ENCODE measurements around the gene C1orf116. TPM values are rescaled to one million over a fixed set of nuclear protein-coding genes. Genes with fewer than 3 reads are reported as not detected.

Gene C1orf116
- total RNA-seq, 1 experiment from 2014 or later = not detected

DNA sequence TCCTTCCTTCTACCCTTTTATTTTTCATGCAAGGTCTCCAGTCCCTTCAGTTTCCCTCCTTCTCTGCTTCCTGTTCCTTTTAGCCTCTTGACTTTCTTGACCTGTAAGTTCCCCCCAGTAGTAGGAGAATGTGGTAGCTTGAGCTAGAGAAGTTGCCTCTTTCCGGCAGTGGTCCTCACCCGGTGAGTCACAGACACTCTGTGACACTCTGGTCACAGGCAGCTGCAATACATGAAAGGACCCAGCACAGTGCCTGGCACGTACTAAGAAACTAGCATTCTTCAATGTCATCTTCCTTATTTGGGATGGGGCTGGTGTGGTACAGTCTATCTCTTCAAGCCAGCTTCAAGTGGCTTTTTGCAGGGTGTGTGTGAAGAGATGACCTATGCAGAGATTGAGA is 36.5 kb upstream of the C1orf116 start:
- peaks cover 4% of the 10 kb centered on the region; the same call in 1 of the 2 replicates for H3K27me3 ChIP-seq
- no peak overlapping the region for H3K27ac ChIP-seq

DNA sequence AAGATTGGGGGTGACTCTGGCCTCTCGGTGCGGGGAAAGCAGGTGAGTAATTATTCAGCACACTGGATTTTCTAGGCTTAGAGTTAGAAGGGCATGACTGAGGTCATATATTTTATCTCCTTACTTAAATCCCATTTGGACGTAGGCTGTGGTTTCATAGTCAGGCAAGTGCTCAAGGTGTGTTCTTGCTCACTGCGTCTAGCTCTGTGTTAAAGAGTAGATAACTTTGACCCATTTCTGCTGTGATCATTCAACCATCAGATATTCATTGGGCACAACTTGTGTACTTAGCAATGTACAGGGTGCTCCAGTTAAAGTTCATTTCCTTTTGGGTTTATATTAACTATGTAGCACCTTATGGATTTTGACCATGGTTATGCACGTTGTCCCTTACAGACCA is 35.1 kb upstream of the C1orf116 start:
- Histone ChIP-seq H3K4me1 (no peaks in the 10 kb centered on the region), H3K4me3 (no peak overlapping the region), H3K36me3 (no peaks in the 10 kb centered on the region), H3K9me3 (replicated peaks) (no peaks in the 10 kb centered on the region), H3K27me3 (peaks cover 4% of the 10 kb centered on the region; the same call in 1 of the 2 replicates), H3K27ac (no peak overlapping the region)
- DNase-seq = no peak

More for the DNA sequence above, 36.5 kb upstream of the C1orf116 start:
- no peak for DNase-seq
- no peak overlapping the region for H3K4me3 ChIP-seq
- no peaks in the 10 kb centered on the region for H3K4me1 ChIP-seq
- H3K36me3 ChIP-seq = no peaks in the 10 kb centered on the region
- no peaks in the 10 kb centered on the region for H3K9me3 ChIP-seq (replicated peaks)

DNA sequence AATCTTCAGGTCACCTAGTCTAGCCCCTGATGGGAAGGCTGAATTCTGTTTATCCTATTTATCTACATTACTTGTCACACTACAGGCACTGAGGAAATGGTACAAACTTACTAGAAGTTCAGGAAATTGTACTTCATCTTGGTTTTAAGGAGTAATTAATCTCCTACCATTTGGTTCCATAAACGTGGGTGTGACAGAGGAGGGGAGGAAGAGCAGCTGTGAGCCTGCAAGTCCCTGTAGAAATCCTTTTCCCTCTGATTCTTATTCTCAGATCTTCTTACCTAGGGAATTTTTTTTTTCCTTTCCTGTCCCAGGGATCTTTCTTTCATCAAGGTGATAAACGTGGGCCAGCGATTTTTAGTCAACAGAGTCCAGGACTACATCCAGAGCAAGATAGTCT is 34.6 kb upstream of the C1orf116 start:
- no peaks in the 10 kb centered on the region for H3K9me3 ChIP-seq (replicated peaks)
- H3K4me1 ChIP-seq = no peaks in the 10 kb centered on the region
- no peaks in the 10 kb centered on the region for H3K36me3 ChIP-seq
- no peak overlapping the region for H3K27ac ChIP-seq
- DNase-seq = no peak
- no peak overlapping the region for H3K4me3 ChIP-seq
- H3K27me3 ChIP-seq = peaks cover 4% of the 10 kb centered on the region; the same call in 1 of the 2 replicates

DNA sequence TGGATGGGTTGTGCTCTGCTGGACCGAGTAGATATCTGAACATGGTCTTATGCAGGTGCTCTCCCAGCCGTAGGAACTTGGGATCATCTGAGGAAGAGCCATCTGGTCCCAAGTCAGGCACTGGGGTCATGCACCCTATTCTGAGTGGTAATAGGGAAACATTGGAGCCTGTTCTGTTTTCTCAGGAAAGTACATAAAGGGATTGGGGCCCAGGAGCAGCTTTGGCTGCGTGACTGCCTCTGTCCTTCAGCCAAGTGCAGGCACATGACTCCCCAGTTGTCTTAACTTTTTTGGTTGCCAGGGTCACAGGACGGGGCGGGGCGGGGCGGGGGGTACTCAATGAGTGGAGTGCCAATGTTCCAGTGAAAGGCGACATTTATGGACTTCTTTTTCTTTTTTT is 32.0 kb upstream of the C1orf116 start:
- Histone ChIP-seq H3K4me1 (no peaks in the 10 kb centered on the region; the same call in 1 of the 2 replicates), H3K27me3 (peaks cover 4% of the 10 kb centered on the region; the same call in 1 of the 2 replicates), H3K4me3 (no peak overlapping the region), H3K36me3 (no peaks in the 10 kb centered on the region), H3K27ac (no peak overlapping the region), H3K9me3 (replicated peaks) (no peaks in the 10 kb centered on the region)
- no peak for DNase-seq

DNA sequence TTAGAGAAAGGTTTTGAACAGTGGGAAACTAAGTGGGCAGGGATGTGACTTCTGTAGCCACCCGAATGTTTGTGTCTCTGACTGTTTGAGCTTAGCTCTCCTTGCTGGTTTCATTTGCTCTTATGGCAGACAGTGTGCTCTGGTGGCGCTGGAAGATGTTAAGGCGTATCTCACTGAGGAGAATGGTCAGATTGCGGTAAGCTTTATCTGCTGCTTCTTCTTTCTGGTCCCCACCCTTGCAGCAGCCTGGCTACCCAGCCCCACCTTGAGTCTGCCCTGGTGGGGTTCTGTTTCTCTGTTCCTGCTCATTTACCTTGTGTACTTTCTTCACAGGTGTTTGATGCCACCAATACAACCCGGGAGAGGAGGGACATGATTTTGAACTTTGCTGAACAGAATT is 30.5 kb upstream of the C1orf116 start:
- Histone ChIP-seq H3K9me3 (replicated peaks) (no peaks in the 10 kb centered on the region), H3K4me3 (no peak overlapping the region), H3K4me1 (no peaks in the 10 kb centered on the region; the same call in 1 of the 2 replicates), H3K27ac (no peak overlapping the region), H3K36me3 (no peaks in the 10 kb centered on the region), H3K27me3 (peaks cover 4% of the 10 kb centered on the region; the same call in 1 of the 2 replicates)
- DNase-seq = no peak

DNA sequence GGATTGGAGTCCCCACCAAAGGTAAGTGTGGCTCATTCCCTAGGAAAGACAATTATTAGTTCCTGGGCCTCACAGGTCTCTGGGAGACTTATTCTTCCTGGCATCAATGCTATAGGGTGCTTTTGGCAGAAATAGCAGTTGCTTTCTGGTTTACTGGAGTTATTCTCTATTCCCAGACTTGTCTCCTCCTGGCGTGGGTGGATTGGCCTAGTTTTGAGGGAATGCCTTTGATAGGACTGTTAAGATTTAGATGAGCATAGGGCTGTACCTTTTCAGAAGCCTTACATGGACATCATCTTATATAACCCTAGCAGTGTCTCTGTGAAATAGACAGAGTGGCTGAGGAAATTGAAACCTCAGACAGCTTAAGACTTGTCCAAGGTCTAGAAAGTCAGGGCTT is 29.5 kb upstream of the C1orf116 start:
- Histone ChIP-seq H3K27me3 (peaks cover 4% of the 10 kb centered on the region; the same call in 1 of the 2 replicates), H3K36me3 (no peaks in the 10 kb centered on the region), H3K27ac (no peak overlapping the region), H3K4me3 (no peak overlapping the region), H3K4me1 (no peaks in the 10 kb centered on the region; the same call in 1 of the 2 replicates), H3K9me3 (replicated peaks) (no peaks in the 10 kb centered on the region)
- DNase-seq = no peak

DNA sequence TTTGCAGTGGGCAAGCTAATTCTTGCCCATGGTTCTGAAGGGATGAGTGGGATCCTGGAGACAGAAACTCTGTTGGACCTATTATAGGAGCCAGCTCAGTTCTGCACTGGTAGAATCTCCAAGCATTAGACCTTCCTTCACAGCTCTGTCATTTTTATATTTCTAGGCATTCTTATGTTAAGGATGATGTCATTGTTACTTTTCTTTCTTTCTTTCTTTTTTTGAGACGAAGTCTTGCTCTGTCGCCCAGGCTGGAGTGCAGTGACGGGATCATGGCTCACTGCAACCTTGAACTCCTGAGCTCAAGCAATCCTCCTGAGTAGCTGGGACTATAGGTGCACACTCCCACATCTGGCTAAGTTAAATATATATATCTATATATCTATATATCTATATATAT is 28.0 kb upstream of the C1orf116 start:
- DNase-seq = no peak
- Histone ChIP-seq H3K36me3 (no peaks in the 10 kb centered on the region), H3K9me3 (replicated peaks) (no peaks in the 10 kb centered on the region), H3K4me1 (no peaks in the 10 kb centered on the region; the same call in 1 of the 2 replicates), H3K27ac (no peak overlapping the region), H3K4me3 (no peak overlapping the region), H3K27me3 (peaks cover 4% of the 10 kb centered on the region)

DNA sequence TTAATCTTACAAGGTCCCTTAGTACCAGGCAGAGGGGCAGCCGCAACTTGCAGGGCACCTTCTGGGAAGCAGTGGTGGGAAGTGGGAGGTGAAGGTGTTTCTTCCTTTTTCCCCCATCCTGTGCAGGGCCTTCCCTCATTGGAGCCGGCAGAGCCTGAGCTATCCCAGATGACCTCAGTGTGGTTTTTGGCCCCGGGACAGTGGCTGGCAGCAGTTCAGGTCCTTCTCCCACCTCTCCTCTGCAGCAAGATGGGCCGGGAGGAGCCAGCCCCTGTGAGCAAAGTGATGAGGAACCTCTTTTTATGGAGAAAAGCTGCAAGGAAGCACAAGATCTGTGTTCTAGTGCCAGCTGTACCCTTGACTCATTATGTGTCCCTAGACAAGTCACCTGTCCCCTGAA is 27.3 kb upstream of the C1orf116 start:
- Histone ChIP-seq H3K4me3 (no peak overlapping the region), H3K4me1 (no peaks in the 10 kb centered on the region; the same call in 1 of the 2 replicates), H3K36me3 (no peaks in the 10 kb centered on the region), H3K27ac (no peak overlapping the region), H3K9me3 (replicated peaks) (no peaks in the 10 kb centered on the region), H3K27me3 (peaks cover under 1% of the 10 kb centered on the region)
- no peak for DNase-seq

DNA sequence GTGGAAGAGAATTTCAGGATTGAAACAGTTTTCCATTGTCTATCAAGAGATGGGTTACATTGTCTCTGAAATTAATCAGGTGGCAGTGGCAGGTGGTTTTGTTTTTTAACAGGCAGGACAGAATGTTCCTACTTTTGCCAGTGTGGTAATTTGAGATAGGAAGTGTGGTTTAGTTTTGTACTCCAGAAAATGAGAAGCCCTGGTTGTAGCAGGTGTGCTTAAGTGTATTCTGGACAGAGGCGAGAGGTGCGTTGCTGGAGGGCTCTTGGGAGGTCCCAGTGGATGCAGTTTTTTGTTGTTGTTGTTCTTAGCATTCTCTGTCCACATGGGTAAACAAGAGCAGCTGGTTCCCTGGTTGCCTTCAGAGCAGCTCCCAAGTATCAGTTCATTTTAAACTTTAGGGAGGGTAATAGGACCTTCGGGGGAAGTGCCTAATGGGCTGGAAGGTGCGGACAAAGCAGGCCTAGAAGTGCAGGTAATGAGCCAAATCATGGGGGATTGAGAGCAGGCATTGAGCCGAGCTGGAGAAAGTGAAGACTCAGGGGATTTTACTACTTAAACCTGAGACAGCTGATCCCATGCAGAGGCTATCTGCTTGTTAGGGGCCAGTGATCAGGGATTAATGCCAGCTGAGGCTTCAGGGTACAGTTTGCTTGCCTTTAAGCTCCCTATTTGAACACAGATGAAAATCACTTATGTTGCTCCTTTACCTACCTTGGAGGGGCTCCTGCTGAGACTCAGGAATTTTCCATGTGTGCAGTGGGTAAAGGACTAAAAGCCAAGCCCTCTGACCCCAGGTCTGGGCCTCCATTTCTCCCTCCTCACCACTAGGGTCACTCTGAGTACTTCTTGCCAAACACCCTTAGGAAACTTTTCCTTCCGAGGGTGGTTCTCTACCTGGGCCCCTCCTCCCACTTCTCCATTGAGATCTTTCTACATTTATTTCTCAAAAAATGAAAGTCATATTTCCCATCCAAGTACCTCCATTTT is 26.6 kb upstream of the C1orf116 start:
- DNase-seq = peak in 1 of 2 experiments; percentile 49
- no peak overlapping the region for H3K27ac ChIP-seq
- H3K4me3 ChIP-seq = no peak overlapping the region
- no peaks in the 10 kb centered on the region for H3K36me3 ChIP-seq
- no peaks in the 10 kb centered on the region for H3K9me3 ChIP-seq (replicated peaks)
- H3K27me3 ChIP-seq = no peaks in the 10 kb centered on the region; the same call in none of the 2 replicates
- no peaks in the 10 kb centered on the region; the same call in 1 of the 2 replicates for H3K4me1 ChIP-seq

DNA sequence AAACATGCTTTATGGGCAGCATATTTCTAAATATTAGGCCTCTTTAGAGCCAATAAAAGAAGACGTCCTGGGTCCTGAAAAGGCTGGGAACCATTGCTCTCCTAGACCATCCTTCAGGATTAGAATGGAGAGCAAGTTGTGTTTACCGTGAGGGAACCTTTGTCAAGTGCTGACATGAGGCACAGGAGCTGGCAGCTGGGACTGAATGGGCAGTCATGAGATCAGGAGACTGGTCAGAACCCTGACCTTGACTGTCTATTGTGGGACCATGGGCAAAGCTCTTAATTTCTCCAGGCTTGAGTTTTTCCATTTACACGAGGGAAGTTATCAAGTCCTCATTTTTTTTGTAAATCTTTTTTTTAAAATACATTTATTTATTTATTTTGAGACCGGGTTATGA is 25.7 kb upstream of the C1orf116 start:
- Histone ChIP-seq H3K27ac (no peak overlapping the region), H3K4me1 (no peaks in the 10 kb centered on the region; the same call in 1 of the 2 replicates), H3K9me3 (replicated peaks) (no peaks in the 10 kb centered on the region), H3K4me3 (no peak overlapping the region), H3K27me3 (no peaks in the 10 kb centered on the region; the same call in none of the 2 replicates), H3K36me3 (no peaks in the 10 kb centered on the region)
- no peak for DNase-seq

DNA sequence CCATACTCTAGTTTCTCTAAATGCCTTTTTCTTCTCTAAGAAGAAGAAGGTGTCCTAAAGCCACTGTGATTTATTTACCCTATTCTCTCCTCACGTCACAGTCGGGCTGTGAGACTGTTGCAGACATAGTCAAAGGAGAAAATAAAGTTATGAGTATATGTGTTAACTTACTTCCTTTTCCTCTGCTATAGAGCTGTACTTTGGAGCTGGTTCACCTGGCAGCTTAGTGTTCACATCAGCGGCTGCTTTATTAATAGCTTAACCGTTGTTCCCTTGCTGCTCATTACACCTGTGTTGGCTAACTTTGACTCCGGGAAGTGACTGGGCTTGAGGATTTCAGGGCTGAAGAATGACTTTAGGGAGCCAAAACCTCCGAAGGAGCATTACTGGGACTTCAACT is 24.1 kb upstream of the C1orf116 start:
- H3K27ac ChIP-seq = no peak overlapping the region
- H3K4me3 ChIP-seq = no peak overlapping the region
- DNase-seq = no peak
- no peaks in the 10 kb centered on the region; the same call in 1 of the 2 replicates for H3K4me1 ChIP-seq
- H3K27me3 ChIP-seq = no peaks in the 10 kb centered on the region; the same call in none of the 2 replicates
- H3K9me3 ChIP-seq (replicated peaks) = no peaks in the 10 kb centered on the region
- no peaks in the 10 kb centered on the region for H3K36me3 ChIP-seq

DNA sequence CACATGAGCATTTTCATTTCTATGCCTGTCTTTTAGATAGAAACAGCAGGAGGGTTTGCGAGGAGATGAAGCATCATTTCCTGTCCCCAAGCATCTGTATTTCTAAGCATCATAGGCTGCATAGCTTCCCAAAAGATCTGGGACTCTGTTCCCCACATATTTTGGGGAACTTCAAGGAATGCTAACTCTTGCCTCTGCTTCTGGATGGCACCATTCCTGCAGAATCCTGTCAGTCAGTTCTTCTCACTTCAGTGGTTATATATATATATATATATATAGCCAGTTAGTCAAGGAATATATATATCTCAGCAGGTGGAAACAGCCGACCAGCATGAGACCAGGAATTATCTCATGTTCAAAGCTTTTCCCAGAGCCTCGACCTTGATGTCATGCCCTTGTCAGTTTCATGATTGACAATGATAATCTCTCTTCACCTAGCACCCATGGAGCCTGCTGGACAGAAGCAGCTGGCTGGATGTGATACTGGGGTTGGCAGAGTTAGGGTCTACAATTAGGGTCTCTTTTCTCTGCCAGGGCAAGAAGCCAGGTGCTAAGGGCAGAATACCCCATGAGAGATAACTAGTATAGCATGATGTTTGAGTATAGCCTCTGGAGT is 22.9 kb upstream of the C1orf116 start:
- Histone ChIP-seq H3K9me3 (replicated peaks) (no peaks in the 10 kb centered on the region), H3K27ac (no peak overlapping the region), H3K27me3 (no peaks in the 10 kb centered on the region; the same call in none of the 2 replicates), H3K36me3 (no peaks in the 10 kb centered on the region), H3K4me1 (no peaks in the 10 kb centered on the region), H3K4me3 (no peak overlapping the region)
- no peak for DNase-seq

DNA sequence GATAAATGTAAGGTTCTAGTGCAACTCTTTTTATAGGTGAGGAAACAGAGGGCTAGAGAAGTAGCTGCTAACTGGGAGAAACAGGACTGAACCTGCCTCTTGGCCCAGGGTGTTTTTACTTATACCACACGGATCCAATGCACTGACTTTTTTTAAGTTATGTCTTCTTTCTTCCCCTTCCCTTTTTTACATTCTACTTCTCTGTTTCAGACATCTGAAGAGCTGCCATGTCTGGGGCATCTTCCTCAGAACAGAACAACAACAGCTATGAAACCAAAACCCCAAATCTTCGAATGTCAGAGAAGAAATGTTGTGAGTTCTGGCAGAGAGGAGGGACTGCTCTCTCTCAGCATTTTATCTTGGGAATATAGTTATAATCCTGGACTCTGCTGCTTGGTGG is 21.9 kb upstream of the C1orf116 start:
- Histone ChIP-seq H3K27ac (no peak overlapping the region), H3K4me3 (no peak overlapping the region)
- no peak for DNase-seq

DNA sequence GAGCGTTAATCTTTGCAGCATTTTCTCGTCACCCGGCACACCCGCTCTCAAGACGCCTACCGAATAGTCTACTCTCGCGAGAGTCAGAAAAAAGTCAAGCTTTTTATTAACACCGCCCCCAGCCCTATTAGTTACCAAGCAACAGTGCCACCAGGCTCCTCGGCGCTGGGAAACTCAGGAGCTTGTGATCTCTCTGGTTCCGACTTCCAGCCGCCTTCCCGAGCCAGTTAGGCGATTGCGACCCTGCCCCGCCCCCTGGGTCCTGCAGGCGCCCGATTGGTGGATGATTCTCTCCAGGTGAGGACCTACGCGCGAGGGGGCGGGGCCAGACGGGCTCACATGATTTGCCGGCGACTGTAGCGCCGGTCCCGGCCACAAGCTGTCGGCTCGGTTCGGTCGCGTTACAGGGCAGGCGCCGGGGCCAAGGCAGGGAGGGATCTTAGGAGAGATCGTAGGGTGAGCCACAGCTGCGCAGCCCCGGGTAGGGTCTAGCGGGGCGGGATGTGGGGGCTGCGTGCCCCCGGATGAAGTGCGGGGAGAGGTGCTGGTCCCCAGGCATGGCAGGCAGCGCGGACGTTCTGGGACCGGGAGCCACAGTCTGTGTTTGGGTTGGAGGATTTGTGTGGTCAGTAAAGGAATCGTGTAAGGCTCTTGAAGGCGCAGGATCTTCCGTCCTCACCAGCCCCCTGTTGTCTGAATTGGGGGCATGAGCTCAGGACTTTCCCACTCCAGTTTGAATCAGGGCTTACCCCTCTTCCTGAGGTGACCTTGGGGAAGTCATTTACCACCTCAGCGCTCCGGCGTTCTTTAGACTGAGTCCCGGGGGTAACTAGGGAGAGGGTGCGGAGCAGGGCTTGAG is 20.6 kb upstream of the C1orf116 start, which contains the start of gene PFKFB2:
TSS of gene PFKFB2 (plus strand) at position 365 of the 859 bp plus-strand sequence. CDS start 1,443 bp downstream, outside the sequence.
- no peaks in the 10 kb centered on the region for H3K4me1 ChIP-seq
- peak; percentile 43 to 61 for DNase-seq
- peak within 1 kb of the TSS; percentile 53 for H3K4me3 ChIP-seq
- H3K36me3 ChIP-seq = no peaks in the 10 kb centered on the region
- H3K27ac ChIP-seq = no peak within 1 kb of the TSS
- H3K27me3 ChIP-seq = no peaks in the 10 kb centered on the region; the same call in none of the 2 replicates
- H3K9me3 ChIP-seq (replicated peaks) = no peaks in the 10 kb centered on the region

More for the DNA sequence above, 21.9 kb upstream of the C1orf116 start:
- Histone ChIP-seq H3K9me3 (replicated peaks) (no peaks in the 10 kb centered on the region), H3K36me3 (no peaks in the 10 kb centered on the region), H3K4me1 (no peaks in the 10 kb centered on the region), H3K27me3 (no peaks in the 10 kb centered on the region; the same call in none of the 2 replicates)

Data from SJCRH30 (cell line).